IMR-90 (cell line): ENCODE results near the gene CADM1.

ENCODE experiments used
- CEBPB ChIP-seq: IDR thresholded peaks from 2 replicates; pipeline ENCODE4 v1.6.1; 2012; ENCODE audit warnings: low read depth, low read length, improper control_type of control experiment
- MXI1 ChIP-seq: IDR thresholded peaks from 2 replicates; pipeline ENCODE4 v1.6.1; 2012; ENCODE audit warnings: low read depth, mild to moderate bottlenecking, low read length, moderate library complexity, borderline replicate concordance
- SMC3 ChIP-seq: fragments of 150-350 bp; IDR thresholded peaks from 2 replicates; pipeline ENCODE4 v1.6.1; 2016; ENCODE audit warnings: low read depth, mild to moderate bottlenecking, antibody characterized with exemption, low read length, moderate library complexity
- TF ChIP-seq, protein P1 (sequence below): conservative IDR thresholded peaks from 2 replicates; pipeline ENCODE4 v1.5.1; 2012; ENCODE audit warnings: mild to moderate bottlenecking, low read depth, low read length, improper control_type of control experiment

DNA sequence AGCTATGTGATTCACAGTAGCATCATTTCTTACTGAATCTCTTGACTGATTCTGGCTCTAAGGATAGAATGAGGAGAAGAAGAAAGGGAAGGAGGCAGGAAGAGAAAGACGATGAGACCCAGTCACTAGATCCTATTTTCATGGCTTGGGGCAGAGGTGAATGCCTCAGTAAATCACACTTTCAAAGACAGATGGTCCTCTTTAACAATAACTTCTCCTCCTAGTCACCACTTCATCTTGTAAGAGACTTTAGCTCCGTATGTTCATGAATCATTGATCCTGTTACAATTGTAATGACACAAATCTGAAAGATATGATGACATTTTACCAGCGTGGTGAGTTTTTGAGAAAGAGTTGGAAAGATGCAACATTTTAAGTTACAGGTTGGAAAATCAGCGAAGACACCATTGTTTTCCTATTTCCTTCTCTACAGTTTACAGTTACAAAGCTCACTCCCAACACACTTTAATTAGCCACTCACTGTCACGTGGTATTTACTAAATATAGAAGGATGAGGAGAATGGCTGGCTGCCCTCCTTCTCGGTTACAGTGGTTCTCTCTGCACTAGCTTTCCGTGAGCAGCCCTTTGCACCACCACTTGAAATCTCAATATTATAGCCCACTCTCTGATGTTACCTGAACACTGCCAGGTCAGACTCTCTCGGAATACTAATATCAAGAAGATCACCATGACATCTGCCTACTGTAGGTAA lies 205.8 kb downstream of the CADM1 start:
- no peak for TF ChIP-seq MXI1
- TF ChIP-seq SMC3 = no peak
- TF ChIP-seq, protein P1, sequence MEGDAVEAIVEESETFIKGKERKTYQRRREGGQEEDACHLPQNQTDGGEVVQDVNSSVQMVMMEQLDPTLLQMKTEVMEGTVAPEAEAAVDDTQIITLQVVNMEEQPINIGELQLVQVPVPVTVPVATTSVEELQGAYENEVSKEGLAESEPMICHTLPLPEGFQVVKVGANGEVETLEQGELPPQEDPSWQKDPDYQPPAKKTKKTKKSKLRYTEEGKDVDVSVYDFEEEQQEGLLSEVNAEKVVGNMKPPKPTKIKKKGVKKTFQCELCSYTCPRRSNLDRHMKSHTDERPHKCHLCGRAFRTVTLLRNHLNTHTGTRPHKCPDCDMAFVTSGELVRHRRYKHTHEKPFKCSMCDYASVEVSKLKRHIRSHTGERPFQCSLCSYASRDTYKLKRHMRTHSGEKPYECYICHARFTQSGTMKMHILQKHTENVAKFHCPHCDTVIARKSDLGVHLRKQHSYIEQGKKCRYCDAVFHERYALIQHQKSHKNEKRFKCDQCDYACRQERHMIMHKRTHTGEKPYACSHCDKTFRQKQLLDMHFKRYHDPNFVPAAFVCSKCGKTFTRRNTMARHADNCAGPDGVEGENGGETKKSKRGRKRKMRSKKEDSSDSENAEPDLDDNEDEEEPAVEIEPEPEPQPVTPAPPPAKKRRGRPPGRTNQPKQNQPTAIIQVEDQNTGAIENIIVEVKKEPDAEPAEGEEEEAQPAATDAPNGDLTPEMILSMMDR = no peak
- TF ChIP-seq CEBPB = no peak
